ENCODE measurements around the gene JUP. TPM values are rescaled to one million over a fixed set of nuclear protein-coding genes. Genes with fewer than 3 reads are reported as not detected.

The JUP gene
- total and polyA plus RNA-seq, 4 donors, result 39.1 to 56.0 (median 44.2) TPM

GRCh38 chr17:41748275-41748674 lies 38.2 kb downstream of the JUP start:
- H3K9me3 ChIP-seq (ENCODE audit: control insufficient read depth in 4 of 4, low read length in 3 of 4), result no peaks in the 10 kb centered on the region
- TF ChIP-seq, protein P1, sequence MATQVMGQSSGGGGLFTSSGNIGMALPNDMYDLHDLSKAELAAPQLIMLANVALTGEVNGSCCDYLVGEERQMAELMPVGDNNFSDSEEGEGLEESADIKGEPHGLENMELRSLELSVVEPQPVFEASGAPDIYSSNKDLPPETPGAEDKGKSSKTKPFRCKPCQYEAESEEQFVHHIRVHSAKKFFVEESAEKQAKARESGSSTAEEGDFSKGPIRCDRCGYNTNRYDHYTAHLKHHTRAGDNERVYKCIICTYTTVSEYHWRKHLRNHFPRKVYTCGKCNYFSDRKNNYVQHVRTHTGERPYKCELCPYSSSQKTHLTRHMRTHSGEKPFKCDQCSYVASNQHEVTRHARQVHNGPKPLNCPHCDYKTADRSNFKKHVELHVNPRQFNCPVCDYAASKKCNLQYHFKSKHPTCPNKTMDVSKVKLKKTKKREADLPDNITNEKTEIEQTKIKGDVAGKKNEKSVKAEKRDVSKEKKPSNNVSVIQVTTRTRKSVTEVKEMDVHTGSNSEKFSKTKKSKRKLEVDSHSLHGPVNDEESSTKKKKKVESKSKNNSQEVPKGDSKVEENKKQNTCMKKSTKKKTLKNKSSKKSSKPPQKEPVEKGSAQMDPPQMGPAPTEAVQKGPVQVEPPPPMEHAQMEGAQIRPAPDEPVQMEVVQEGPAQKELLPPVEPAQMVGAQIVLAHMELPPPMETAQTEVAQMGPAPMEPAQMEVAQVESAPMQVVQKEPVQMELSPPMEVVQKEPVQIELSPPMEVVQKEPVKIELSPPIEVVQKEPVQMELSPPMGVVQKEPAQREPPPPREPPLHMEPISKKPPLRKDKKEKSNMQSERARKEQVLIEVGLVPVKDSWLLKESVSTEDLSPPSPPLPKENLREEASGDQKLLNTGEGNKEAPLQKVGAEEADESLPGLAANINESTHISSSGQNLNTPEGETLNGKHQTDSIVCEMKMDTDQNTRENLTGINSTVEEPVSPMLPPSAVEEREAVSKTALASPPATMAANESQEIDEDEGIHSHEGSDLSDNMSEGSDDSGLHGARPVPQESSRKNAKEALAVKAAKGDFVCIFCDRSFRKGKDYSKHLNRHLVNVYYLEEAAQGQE (IDR thresholded peaks at IDR 0.05), result no peak
- TF ChIP-seq JUND (IDR thresholded peaks at IDR 0.05) (no peak), ZBTB33 (IDR thresholded peaks at IDR 0.05) (no peak), FOXA2 (IDR thresholded peaks at IDR 0.05) (no peak), NR2F2 (IDR thresholded peaks at IDR 0.05) (no peak), HNF4A (conservative IDR thresholded peaks at IDR 0.05) (no peak), TAF1 (conservative IDR thresholded peaks at IDR 0.05) (no peak), FOXA1 (IDR thresholded peaks at IDR 0.05) (no peak), SP1 (IDR thresholded peaks at IDR 0.05) (no peak), GABPA (IDR thresholded peaks at IDR 0.05 in 1 of 2, conservative IDR thresholded peaks at IDR 0.05 in 1 of 2) (no peak), MAX (IDR thresholded peaks at IDR 0.05) (no peak), RAD21 (IDR thresholded peaks at IDR 0.05) (no peak), RXRA (IDR thresholded peaks at IDR 0.05) (no peak), CTCF (IDR thresholded peaks at IDR 0.05; ENCODE audit: low read depth, low read length, missing input control) (no peak), HNF4G (IDR thresholded peaks at IDR 0.05) (no peak), YY1 (IDR thresholded peaks at IDR 0.05) (no peak), EGR1 (IDR thresholded peaks at IDR 0.05; ENCODE audit: low read depth in 2 of 2) (no peak)
- TF ChIP-seq, protein P2, sequence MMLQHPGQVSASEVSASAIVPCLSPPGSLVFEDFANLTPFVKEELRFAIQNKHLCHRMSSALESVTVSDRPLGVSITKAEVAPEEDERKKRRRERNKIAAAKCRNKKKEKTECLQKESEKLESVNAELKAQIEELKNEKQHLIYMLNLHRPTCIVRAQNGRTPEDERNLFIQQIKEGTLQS (IDR thresholded peaks at IDR 0.05), result no peak
- no peaks in the 10 kb centered on the region for H3K36me3 ChIP-seq (ENCODE audit: control insufficient read depth in 4 of 4, insufficient read depth in 3 of 4, low read depth in 1 of 4, low read length in 3 of 4)
- H3K4me3 ChIP-seq (ENCODE audit: low read depth in 1 of 3, low read length in 3 of 3), result no peak overlapping the region
- H3K9ac ChIP-seq (ENCODE audit: low read depth in 1 of 2, low read length in 2 of 2), result no peak overlapping the region
- H3K4me1 ChIP-seq (ENCODE audit: control insufficient read depth in 4 of 4, insufficient read depth in 4 of 4, low read length in 3 of 4), result no peaks in the 10 kb centered on the region
- H3K27me3 ChIP-seq (ENCODE audit: control insufficient read depth in 4 of 4, insufficient read depth in 4 of 4, low read length in 3 of 4), result no peaks in the 10 kb centered on the region
- H3K27ac ChIP-seq (ENCODE audit: low read depth in 1 of 2, low read length in 2 of 2), result no peak overlapping the region
- 91% methylated on average over 6 of the region's 6 CpGs for WGBS
- no peak for DNase-seq (ENCODE audit: low spot score)
